Sciatic nerve (tissue), 2 donors: Measurements from ENCODE around the gene BDNF. TPM values are rescaled to one million over a fixed set of nuclear protein-coding genes. Genes with fewer than 3 reads are reported as not detected.
"Not testable (repeated sequence)": the region's sequence is repeated elsewhere in the genome, so short reads cannot be mapped to it uniquely, and the experiment has no call there.

Experiments
- ATAC-seq: fragments of 200-7000 bp; cut with Tn5 transposase; one replicate; pipeline ENCODE4 v1.9.1; 2020; ENCODE audit warnings: mild to moderate bottlenecking, moderate library complexity
- DNase-seq: peaks from one replicate; pipeline ENCODE4 v3.0.0-alpha.2; 2020; ENCODE audit warnings: low spot score
- intact Hi-C: fragments of 100-400 bp; cut with DNase I; formaldehyde crosslinking; loops from one replicate; pipeline ENCODE4 v1.14.2; 2022
- total RNA-seq: library from RNA; stranded (reverse); fragmentation: NEBNext Ultra II Directional; extraction: Animal tissue kit (Norgen Biotek cat#: 25700); gene quantifications from one replicate; pipeline ENCODE4 v1.2.1, GENCODE V29; 2021
- donor health status: DM: no; HTN: no; CAD: no.
- donor health status: DM: no; HTN: no; CAD: no.

BDNF gene
- total RNA-seq, 1 donor from 2014 or later: 0.18 TPM

DNA sequence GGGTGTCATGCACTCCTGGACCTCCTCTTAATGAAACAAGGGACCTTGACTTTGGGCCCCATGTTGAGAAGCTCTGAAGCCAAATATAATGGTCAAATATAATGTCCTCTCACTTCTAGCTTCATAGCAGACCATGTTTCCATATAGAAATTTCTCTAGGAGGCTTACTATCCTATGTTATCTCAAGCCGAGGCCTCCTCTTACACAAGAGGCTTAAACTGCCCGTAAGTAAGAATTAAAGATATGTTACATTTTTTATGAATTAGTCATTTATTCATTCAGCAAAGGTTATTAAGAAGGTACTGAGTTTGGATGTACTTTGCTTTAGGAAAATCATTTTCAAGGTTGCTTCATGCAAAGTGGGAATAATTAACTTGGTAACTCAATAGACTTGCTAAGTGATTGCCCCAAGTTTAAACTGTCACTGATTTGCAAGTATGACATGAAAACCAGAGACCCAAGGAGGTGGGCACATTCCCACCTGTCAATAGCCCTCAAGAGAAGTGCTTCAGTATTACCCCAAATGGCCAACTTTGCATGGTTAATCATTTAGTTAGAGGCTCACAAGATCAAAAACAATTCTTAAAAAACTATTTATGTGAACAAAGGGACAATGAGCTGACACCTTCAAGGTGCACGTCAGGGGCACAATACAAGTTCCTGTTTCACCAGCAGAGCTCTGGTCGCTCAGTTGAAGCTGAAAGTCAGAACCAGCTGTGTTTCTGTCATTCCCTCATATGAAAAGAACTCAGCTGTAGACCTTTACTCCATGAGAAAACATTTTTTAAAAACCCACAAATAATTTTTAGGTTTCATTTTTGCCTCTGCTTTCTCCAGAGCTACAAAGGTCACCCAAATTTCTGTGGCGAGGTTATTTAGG, 20.9 kb downstream of the BDNF start:
- intact Hi-C loops: no loop called here
- no peak for DNase-seq
- no peak for ATAC-seq

DNA sequence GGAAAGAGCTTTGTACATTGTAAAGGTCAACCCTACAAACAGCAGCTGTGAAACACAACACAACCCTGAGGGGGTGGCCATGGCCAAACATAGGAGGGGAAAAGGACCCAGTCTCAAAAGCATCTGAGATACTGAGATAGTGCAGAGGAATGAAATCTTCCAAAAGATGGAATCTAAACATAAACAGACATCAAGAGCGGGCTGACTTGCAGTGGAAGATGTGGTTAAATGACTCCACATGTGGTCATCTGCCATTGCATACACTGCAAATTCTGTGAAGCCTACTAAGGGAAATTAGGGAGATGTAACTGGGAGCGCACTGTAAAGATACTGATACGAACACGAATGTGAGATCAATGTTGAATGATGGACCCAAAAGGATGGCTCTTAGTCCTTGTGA, 22.0 kb downstream of the BDNF start:
- ATAC-seq (no peak), DNase-seq (no peak)
- intact Hi-C loops: no loop called here

DNA sequence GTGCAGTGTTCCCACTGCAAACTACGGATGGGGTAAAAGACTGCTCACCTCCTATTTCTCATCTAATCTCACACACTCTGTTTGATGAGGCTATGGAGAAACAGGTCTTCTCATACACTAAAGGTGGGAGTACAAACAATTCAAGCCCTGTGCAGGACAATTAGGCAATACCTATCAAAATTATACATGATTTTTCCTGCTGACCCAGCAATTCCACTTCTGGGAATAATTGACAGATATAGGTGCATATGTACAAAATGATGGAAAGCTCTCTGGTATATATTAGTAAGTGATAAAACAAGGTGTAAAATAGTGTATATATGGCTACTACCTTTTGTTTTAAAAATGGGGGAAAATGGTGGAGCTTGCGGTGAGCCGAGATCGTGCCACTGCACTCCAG, 23.1 kb downstream of the BDNF start:
- no peak for DNase-seq
- intact Hi-C loops: no loop called here
- no peak for ATAC-seq

DNA sequence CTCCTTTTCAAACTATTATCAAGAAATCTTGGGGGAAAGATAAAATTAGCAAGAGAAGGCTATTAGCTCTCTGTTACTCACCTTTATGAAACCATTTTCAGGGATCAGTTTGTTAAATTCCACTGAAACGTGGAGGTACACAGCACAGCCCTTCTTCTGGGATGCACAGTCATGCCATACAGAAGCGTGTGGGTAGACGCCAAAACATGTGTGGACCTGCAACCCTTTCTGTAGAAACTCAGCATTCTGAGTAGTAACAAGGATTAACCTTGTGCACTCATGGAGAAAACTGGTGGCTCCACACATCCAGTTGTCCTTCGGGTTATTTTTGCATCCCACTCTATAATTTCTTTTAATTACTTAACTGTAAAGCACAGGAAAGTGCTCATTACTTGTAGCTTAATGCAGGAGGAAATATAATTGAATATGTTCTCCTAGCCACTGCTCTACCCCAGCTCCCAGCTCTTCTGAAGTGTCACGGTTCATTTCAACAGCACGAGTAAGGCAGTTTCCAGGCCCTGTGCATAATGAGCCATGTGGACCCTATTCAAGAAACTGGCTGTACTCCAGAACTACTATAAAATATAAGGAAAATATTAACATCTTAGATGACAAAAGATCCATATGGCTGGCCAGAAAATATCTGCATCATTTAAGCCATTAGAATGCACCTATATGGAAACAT, 26.1 kb downstream of the BDNF start:
- DNase-seq (no peak), ATAC-seq (no peak)
- intact Hi-C loops: no loop called here

DNA sequence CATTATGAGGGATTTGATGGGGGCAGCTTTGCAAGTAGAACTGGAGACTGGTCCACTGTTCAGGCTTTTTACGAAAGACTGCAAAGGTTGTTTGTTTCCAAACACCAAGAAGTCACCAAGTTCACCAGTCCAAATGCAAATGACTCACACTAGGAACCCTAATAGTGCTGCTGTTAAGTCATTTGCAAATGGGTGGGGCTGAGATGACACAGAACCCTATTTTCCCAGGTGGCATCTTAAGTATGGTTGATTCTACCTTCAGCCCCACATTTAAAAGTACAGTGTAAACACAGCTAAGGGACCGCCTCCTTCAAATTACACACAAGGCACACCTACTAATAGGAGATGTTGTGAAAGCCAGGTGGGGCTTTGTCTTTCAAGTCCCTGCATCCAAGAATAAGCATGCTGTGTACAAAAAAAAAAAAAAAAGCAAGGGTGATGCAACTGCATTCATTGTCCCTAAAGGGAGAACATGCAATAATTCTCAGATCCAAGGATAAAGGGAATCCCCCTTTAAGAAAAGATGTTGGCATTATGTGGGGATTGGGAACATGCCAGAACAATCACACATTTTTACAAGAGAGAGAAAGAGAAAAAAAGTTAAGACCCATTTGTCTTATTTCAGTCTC, 27.3 kb downstream of the BDNF start:
- DNase-seq (no peak), ATAC-seq (no peak)
- intact Hi-C loops: no loop called here

DNA sequence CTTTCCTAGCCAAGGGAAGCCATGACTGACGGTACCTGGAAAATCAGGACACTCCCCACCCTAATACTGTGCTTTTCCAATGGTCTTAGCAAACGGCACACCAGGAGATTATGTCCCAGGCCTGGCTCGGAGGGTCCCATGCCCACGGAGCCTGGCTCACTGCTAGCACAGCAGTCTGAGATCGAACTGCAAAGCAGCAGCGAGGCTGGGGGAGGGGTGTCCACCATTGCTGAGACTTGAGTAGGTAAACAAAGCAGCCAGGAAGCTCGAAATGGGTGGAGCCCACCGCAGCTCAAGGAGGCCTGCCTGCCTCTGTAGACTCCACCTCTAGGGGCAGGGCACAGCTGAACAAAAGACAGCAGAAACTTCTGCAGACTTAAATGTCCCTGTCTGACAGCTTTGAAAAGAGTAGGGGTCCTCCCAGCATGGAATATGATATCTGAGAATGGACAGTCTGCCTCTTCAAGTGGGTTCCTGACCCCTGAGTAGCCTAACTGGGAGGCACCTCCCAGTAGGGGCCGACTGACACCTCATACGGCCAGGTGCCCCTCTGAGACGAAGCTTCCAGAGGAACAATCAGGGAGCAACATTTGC, 34.6 kb downstream of the BDNF start:
- ATAC-seq, DNase-seq, intact Hi-C loops: not testable (repeated sequence)

DNA sequence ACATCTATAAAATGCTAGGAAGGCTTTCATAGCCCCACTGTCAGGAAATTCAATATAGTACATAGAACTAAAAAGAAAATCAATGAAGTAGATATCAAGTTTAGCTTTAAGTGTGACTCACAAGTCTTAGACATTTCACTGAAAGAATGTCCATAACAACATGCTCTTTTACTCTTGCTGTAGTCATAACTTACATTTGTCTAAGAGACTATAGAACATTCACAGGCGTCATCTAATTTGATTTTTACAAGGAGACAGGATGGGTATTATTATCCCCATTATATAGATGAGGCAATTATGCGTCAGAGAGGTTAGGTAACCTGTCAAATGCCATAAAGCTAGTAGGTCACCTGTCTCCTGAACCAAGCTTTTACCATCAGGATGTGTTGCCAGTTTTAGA, 36.9 kb downstream of the BDNF start:
- intact Hi-C loops: no loop called here
- DNase-seq: no peak
- ATAC-seq: no peak

DNA sequence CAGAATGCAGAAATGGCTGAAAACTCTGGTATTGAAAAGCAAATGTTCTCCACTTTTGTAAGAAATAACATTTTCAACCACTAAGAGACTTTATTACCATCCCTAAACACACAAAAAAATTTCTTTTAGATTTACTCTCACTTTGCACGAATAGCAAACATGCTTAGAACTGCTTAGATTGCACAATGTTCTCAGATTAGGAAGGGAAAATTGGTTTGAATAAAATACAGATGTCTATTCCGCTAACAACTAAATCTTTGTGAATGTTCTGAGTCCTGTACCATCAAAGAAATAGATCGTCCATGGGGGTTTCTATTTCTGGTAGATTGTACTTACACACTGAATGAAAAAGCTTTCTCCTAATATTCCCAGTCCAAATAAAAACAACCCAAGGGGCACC, 40.1 kb downstream of the BDNF start:
- DNase-seq (no peak), ATAC-seq (no peak)
- intact Hi-C loops: no loop called here

DNA sequence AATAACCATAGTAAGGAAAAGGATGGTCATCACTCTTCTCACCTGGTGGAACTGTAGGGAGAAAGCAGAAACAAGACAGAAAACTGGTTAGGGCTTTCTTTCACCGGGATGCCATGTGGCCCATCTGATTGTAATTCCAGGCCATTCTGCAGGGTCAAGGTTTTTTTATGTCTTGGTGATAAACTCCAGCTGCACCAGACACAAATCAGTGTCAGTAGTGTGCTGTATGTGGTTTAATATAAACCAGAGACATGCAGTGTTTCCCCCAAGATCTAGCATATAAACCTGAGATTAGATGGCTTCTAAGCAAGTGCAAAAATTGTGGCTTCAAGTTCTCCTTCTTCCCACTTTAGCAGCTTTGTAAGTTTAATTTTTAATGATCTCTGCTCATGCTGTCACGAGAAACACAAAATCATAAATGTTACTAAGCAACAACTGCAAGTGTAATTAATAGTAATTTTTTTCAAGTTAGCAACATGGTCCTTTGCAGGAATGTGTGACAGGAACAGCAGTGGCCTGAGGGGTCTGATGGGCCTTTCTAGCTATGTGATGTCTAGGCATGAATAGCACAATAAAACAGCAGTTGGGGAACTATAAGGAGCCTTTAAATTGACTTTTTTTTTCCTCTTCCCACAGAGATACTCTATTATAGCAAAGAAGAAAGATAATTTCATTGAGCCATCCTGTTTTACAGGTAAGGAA, 41.6 kb downstream of the BDNF start:
- DNase-seq (no peak), ATAC-seq (no peak)
- intact Hi-C loops: no loop called here

DNA sequence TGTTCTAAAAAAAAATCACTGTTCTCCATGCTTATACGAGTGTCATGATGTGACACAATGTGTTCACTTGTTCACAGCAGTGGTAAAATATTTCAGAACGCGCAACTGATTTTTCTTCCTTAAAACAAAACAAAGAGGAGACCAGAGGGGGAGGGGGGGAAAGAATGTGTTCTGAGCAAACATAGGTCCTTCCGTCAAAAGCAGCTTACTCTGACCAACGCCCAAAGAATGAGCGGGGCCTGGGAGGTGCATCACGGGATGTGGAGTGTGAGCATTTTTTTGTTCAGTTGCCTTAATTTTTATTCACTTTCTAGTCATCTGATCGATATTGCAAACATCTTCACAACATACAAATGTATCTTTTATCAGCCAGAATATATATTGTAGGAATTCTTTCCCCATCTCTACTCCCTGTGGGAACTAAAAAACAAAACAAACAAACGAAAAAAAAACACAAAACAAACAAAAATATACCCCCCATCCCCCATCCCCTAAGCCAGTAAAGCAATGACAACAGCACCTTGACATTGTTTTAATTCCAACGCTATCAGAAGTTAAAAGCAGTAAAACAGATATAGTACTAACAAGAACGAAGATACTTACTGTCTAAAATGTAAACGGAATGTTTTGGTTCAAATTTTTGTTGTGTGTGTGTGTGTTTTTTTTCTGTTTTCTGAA, 43.3 kb downstream of the BDNF start:
- intact Hi-C loops: no loop called here
- DNase-seq (no peak), ATAC-seq (no peak)

DNA sequence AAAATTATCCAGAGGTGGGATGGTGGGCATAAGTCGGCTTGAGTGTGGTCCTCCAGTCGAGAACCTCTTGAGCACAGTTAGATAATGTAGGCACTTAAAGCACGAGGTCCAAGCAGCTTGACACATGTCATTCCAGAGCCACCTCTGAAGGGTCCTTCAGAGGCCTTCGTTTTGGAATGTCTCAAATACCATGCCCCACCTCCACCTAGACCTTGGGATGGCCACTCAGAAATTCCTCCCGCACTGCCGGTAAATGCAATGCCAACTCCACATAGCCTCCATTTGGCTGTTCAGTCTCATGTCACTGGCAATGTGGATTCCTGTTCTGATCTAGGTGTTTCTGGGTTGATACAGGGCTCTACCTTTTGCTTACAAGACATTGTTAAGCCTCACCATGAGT, 43.9 kb downstream of the BDNF start:
- intact Hi-C loops: no loop called here
- DNase-seq (no peak), ATAC-seq (no peak)

DNA sequence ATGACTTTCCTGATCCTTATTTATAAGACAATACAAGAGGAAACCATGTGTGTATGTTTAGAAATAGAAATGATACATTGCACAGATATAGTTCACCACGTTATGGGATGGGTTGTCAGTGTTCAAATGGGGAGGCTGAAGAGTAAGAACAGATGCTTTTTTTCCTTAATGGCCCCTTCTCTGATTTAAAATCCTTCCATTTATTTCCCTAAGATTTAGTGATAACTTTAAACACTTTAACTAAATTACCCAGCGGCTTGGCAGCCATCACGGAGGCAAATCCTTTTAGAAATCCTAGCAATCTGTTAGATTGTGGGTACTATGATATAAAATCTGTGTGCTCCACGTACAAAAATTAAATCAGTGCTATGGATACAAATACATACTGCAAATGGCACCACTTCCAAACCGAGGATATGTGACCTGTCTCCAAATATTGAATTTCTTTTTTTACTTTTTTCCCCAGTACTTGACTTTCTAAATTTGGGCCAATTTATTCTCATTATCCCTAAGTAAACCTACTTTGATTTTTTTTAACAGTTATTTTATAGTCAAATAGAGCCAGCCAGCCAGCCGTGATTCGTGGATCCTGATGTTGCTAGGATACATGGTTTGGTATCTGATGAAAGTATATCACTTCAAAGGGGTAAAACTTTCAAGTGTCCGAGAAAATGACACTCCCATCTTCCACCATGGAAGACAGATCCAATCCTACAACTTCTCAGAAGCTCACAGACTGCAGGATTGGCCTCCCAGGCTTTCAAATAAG, 46.1 kb downstream of the BDNF start:
- intact Hi-C loops: no loop called here
- ATAC-seq (no peak), DNase-seq (no peak)

DNA sequence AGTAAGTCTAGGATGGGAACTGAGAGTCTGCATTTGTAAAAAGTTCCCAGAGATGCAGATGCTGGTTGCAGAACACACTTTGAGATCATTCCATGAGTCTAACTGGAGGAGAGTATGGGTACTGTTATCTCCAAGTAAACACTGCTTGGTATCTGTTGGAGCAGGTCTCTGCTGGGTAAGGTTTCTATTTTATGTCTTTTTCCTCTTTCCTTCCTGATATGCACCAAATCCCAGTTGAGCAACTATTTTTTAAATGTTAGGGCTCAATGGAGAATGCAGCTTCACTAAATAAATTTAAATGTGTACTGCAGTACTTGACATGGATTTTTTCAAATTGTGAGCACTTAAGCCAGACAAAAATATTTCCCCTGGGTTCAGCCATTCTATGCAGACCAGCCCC, 48.5 kb downstream of the BDNF start:
- intact Hi-C loops: no loop called here
- DNase-seq: no peak
- ATAC-seq: no peak

DNA sequence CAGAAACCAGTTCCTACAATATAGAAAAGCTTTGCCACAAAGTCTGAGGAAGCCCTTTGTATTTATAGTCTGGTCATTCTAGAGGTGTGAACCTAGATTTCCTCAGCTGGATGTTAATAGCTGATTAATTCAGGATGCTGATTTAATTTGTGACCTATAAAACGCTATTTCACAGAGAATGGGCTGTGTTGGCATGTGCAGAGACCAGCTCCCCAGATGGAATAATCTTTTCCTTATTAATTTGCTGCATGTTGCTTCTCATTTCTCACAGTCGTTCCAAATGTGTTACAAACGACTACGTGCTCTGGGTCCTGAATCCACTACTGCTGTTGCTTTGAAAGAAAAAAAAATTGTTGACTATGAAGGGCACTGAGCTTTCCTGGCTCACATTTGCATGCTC, 49.3 kb downstream of the BDNF start:
- DNase-seq (no peak), ATAC-seq (no peak)
- intact Hi-C loops: no loop called here

DNA sequence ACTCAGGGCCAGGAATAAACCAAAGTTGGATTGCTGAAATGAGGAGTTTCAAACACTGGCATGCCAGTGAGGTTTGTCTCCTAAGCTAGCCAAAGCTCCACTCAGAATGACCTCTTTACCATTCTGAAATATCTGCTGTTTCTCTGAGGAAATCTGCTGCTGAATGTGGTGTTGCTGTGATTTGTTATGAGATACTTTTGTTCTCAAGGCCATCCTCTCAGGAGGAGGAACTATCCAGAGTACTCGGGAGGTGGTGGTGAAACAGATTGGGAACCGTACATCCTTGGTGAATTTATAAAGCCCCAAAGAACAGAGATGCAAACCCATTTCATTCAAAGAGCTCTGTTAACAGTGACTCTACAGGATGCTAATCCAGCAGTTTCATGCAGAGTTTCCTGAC, 50.5 kb downstream of the BDNF start:
- no peak for DNase-seq
- ATAC-seq: no peak
- intact Hi-C loops: no loop called here

DNA sequence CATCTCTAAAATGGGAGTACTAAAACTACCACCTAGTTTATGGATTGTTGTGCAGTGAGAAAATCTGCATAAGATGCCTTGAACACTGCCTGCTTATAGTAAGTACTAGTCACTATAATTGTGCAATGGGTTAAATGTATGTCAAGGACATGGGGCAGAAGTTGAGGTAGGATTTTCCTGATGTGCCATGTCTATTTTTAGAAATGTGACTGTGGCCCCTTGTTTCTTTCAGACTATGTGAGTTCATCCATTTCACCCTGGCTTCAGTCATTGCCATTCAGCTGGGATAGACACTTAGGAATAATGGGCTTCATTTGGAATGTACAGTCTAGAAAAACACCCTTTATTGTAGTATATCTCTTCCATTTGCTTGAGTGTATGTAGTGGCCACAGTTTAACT, 51.4 kb downstream of the BDNF start:
- no peak for ATAC-seq
- no peak for DNase-seq
- intact Hi-C loops: no loop called here

DNA sequence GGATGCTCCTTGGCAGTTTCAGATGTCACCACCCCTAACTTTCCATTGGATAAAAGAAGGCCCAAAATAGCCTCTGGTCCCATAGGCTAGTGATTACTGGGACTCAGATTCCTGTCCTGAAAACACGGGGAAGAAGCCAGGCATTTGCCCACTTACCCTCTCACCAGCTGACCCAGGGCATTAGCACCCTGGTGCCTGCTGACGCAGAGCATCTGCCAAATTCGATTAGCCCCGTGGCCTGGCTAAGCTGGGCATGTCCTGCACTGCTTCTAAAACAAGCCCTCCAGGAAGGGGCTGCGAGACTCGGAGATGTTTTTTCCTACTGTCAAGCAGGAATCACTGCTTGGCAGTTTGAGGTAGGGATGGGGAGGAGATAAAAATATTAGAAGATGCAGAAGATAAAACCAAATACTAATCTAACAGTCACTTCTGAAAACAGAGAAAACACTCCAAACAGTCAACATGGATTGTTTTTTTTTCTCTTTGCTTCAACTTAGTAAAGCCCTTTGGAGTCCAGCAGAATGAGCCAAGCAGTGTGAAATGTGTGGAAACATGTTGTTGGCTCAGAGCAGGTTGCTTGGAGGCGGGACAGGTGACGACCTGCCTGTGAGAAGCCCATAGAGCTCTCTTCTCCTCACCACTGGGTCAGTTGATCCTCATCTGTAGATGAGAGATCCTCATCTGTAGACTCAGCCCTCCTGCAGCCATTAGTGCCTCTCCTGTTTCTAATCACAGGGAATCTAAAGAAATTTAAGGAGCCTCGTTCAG, 54.0 kb downstream of the BDNF start:
- no peak for ATAC-seq
- DNase-seq: no peak
- intact Hi-C loops: no loop called here
